Psoas muscle (tissue), 8 donors: Measurements from ENCODE around the gene CSNK1A1. TPM values are rescaled to one million over a fixed set of nuclear protein-coding genes. Genes with fewer than 3 reads are reported as not detected.

ENCODE experiments used
- ATAC-seq, 4 donors: fragments of 200-7000 bp; cut with Tn5 transposase; one replicate each; pipeline ENCODE4 v1.9.1; 2020; ENCODE audit warnings: moderate library complexity in 3 of 4, mild to moderate bottlenecking in 2 of 4
- DNase-seq, 2 donors: peaks; one replicate each; pipeline ENCODE4 v3.0.0-alpha.2; 2020
- H3K27ac ChIP-seq: fragments of 200-600 bp; one replicate; pipeline ENCODE4 v1.8.0; 2022
- H3K27me3 ChIP-seq, 3 donors: fragments of 200-600 bp in 1 of 3; one replicate each; pipeline versions ENCODE4 v1.6.1 to v1.8.0; 2013 to 2022; ENCODE audit warnings: low read length in 2 of 3, mild to moderate bottlenecking in 2 of 3, moderate library complexity in 1 of 3; ENCODE audit not compliant: insufficient read depth in 3 of 3
- H3K36me3 ChIP-seq, 2 donors: fragments of 200-600 bp in 1 of 2; one replicate each; pipeline versions ENCODE4 v1.6.1 to v1.8.0; 2013 to 2022; ENCODE audit warnings: low read depth in 1 of 2, mild to moderate bottlenecking in 1 of 2, moderate library complexity in 1 of 2; ENCODE audit not compliant: insufficient read depth in 1 of 2
- H3K4me1 ChIP-seq: fragments of 200-600 bp; one replicate; pipeline ENCODE4 v1.8.0; 2022
- H3K4me3 ChIP-seq: fragments of 200-600 bp; one replicate; pipeline ENCODE4 v1.8.0; 2022; ENCODE audit warnings: mild to moderate bottlenecking
- H3K9me3 ChIP-seq: fragments of 200-600 bp; one replicate; pipeline ENCODE4 v1.8.0; 2022
- WGBS, 3 donors: extraction: QIAGEN DNeasy Blood & Tissue Kit; methylation state at CpG; one replicate each; pipeline versions ENCODE4 v1.1.6 to v1.1.7; 2013; 5-methylcytosine and 5-hydroxymethylcytosine counted together
- intact Hi-C, 2 donors: fragments of 100-400 bp; cut with DNase I; formaldehyde crosslinking; loops; one replicate each; pipeline versions ENCODE4 v1.11.0 to v1.14.2; 2022
- polyA plus RNA-seq, 3 donors: library from polyadenylated mRNA; stranded (reverse); fragments of 200-250 nt; gene quantifications; one replicate each; pipeline ENCODE4 v1.2.3, GENCODE V29; 2013
- total RNA-seq, 4 donors: library from RNA; stranded (reverse); fragmentation: NEBNext Ultra II Directional in 2 of 4; extraction: Animal tissue kit (Norgen Biotek cat#: 25700) in 2 of 4; gene quantifications; one replicate each; pipeline versions ENCODE4 v1.2.1 to v1.2.4, GENCODE V29; 2021 to 2023
- TF ChIP-seq, protein P1 (sequence below): fragments of 200-600 bp; IDR thresholded peaks from one replicate; pipeline ENCODE4 v1.8.0; 2022; ENCODE audit warnings: antibody characterized with exemption
- donor health status: healthy with polysubstance abuse.
- donor health status: DM: no; HTN: no; CAD: no; lungs with moderate emphysema.
- donor health status: Bipolar disorder and iron deficiency.
- donor health status: healthy.
- donor health status: DM: yes; HTN: yes; CAD: no.
- donor health status: DM: no; HTN: no; CAD: no.
- donor health status: DM: no; HTN: no; CAD: no.
- donor health status: DM: yes; HTN: yes; CAD: no.

CSNK1A1 gene
- total and polyA plus RNA-seq, 7 donors, result 73.6 to 394 (median 201) TPM

DNA sequence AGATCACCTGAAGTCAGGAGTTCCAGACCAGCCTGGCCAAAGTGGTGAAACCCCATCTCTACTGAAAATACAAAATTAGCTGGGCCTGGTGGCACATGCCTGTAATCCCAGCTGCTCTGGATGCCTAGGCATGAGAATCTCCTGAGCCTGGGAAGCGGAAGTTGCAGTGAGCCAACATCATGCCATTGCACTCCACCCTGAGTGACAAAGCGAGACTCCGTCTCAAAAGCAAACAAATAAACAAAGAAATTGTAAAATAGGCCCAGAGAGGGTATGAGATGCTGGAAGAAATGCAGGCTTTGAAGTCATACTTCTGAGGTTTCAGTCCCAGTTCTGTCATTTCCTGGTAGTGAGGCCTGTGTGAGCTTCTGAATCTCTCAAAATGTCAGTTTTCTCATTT lies 24.8 kb upstream of the CSNK1A1 start:
- H3K27me3 ChIP-seq, result no peaks in the 10 kb centered on the region
- ATAC-seq (no peak), DNase-seq (no peak)
- H3K9me3 ChIP-seq, result no peaks in the 10 kb centered on the region
- intact Hi-C loops, result no loop called here
- no peaks in the 10 kb centered on the region for H3K36me3 ChIP-seq
- no peak overlapping the region for H3K4me3 ChIP-seq
- H3K4me1 ChIP-seq, result no peaks in the 10 kb centered on the region
- TF ChIP-seq, protein P1, sequence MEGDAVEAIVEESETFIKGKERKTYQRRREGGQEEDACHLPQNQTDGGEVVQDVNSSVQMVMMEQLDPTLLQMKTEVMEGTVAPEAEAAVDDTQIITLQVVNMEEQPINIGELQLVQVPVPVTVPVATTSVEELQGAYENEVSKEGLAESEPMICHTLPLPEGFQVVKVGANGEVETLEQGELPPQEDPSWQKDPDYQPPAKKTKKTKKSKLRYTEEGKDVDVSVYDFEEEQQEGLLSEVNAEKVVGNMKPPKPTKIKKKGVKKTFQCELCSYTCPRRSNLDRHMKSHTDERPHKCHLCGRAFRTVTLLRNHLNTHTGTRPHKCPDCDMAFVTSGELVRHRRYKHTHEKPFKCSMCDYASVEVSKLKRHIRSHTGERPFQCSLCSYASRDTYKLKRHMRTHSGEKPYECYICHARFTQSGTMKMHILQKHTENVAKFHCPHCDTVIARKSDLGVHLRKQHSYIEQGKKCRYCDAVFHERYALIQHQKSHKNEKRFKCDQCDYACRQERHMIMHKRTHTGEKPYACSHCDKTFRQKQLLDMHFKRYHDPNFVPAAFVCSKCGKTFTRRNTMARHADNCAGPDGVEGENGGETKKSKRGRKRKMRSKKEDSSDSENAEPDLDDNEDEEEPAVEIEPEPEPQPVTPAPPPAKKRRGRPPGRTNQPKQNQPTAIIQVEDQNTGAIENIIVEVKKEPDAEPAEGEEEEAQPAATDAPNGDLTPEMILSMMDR, result no peak
- WGBS, 3 donors, result 91 to 97% (median 93%) methylated on average over 3 of the region's 3 CpGs
- H3K27ac ChIP-seq, result no peak overlapping the region

DNA sequence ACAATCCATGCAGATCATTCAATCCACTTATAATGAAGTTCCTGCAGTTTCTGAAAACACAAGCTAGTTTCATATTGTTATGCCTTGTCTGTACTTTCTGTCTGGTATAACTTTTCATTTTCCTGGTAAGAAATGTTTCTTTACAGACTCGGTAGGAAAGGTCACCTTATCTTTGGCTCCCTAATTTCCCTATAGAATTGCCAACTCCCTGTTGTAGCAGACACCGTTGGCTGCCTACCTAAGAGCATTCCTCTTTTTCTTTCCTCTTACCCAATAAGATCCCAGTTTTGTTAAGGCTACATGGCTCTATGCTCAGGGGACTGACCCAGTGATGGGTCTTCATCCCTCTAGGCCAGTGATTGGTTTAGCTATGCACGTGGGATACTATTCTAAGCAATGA lies 23.9 kb upstream of the CSNK1A1 start:
- DNase-seq (no peak), ATAC-seq (no peak)
- intact Hi-C loops, result no loop called here
- no peaks in the 10 kb centered on the region for H3K4me1 ChIP-seq
- H3K27me3 ChIP-seq, result no peaks in the 10 kb centered on the region
- H3K27ac ChIP-seq, result no peak overlapping the region
- no peaks in the 10 kb centered on the region for H3K36me3 ChIP-seq
- no peaks in the 10 kb centered on the region for H3K9me3 ChIP-seq
- TF ChIP-seq, protein P1, result no peak
- 70 to 79% (median 71%) methylated on average over 3 of the region's 3 CpGs for WGBS, 3 donors
- no peak overlapping the region for H3K4me3 ChIP-seq

DNA sequence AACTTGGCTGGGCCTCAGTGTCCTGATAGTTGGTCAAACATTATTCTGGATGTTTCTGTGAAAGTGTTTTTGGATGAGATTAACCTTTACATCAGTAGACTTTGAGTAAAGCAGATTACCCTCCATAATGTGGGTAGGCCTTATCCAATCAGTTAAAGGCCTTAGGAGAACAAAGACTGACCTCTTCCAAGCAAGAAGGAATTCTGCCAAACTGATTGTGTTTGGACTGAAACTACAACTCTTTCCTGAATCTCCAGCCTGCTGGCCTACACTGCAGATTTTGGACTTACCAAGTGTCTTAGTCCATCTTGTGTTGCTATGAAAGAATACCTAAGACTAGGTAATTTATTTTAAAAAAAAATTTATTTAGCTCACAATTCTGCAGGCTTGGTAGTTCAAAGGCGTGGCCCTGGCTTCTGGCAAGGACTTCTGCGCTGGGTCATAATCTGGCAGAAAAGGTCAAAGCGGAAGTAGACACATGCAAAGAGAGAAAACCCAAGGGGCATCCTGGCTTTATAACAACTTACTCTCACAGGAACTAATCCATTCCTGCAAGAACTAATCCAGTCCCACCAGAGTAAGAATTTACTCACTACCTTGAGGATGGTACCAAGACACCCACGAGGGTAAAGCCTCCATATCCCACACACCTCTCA lies 21.5 kb upstream of the CSNK1A1 start:
- DNase-seq (no peak), ATAC-seq (no peak)
- 73 to 78% (median 74%) methylated on average over 4 of the region's 4 CpGs for WGBS, 3 donors
- TF ChIP-seq, protein P1, result no peak
- no peaks in the 10 kb centered on the region for H3K4me1 ChIP-seq
- no peaks in the 10 kb centered on the region for H3K36me3 ChIP-seq
- H3K9me3 ChIP-seq, result no peaks in the 10 kb centered on the region
- H3K4me3 ChIP-seq, result no peak overlapping the region
- no peak overlapping the region for H3K27ac ChIP-seq
- H3K27me3 ChIP-seq, result no peaks in the 10 kb centered on the region
- intact Hi-C loops, result no loop called here

DNA sequence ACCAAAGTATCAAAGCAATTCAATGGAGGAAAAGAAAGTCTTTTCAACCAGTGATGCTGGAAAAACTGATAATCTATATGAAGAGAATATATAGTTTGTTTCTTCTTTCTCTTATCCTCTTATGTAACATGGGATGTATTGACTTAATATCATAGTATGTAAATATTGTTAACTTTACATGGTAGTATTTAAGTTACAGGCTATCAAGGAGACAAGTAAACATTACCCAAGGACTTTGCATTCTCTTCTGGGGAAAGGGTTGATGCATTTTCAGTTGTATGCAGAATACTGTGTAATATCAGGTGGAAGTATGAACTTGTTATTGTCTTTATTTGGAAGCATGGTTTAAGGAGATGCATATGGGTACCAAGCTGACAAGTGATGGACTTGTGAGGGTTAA lies 20.9 kb upstream of the CSNK1A1 start:
- TF ChIP-seq, protein P1, result no peak
- no peaks in the 10 kb centered on the region for H3K4me1 ChIP-seq
- H3K27me3 ChIP-seq, result no peaks in the 10 kb centered on the region
- H3K36me3 ChIP-seq, result no peaks in the 10 kb centered on the region
- H3K9me3 ChIP-seq, result no peaks in the 10 kb centered on the region
- no peak for ATAC-seq
- intact Hi-C loops, result no loop called here
- no peak for DNase-seq
- H3K4me3 ChIP-seq, result no peak overlapping the region
- H3K27ac ChIP-seq, result no peak overlapping the region

DNA sequence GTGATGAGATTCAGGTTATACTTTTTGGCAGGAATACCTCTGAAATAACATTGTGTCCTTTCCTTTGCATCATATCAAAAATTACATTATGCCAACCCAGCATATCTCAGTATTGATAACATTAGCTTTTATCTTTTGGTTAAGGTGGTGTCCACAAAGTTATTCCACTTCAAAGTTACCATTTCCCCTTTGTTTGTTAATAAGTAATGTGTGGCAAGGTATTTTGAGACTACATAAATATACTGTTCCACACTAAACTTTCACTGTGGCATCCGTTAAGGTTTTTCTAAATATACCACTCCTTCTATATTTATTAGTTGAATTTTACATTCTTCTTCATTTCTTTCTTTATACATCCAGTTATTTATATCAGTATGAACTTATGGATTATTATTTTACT lies 16.0 kb upstream of the CSNK1A1 start:
- WGBS, 3 donors, result 77 to 88% (median 83%) methylated on average over 1 of the region's 1 CpG
- DNase-seq, result no peak
- no peak for ATAC-seq
- no peaks in the 10 kb centered on the region for H3K9me3 ChIP-seq
- TF ChIP-seq, protein P1, result no peak
- intact Hi-C loops, result loop anchor here in 1 of 2 donors (2.0 kb wide), 1 partner anchor 184 kb away; no protein-coding TSS in a partner anchor
- no peak overlapping the region for H3K4me3 ChIP-seq
- H3K27ac ChIP-seq, result no peak overlapping the region
- H3K4me1 ChIP-seq, result peaks cover 17% of the 10 kb centered on the region
- H3K36me3 ChIP-seq, result no peaks in the 10 kb centered on the region
- no peaks in the 10 kb centered on the region for H3K27me3 ChIP-seq
